IMR-90 (cell line): ENCODE results near the gene FOXQ1. TPM values are rescaled to one million over a fixed set of nuclear protein-coding genes. Genes with fewer than 3 reads are reported as not detected.

Experiments used
- ATAC-seq: fragments of 200-7000 bp; cut with Tn5 transposase; 2 replicates; pipeline ENCODE4 v1.9.1; 2020; ENCODE audit warnings: low read depth, mild to moderate bottlenecking, moderate library complexity
- BruUV-seq: library from RNA; stranded (reverse); fragments of 400-500 nt; replicated peaks from 2 replicates; lab custom pipeline; 2021; lab: Mats Ljungman, UMichigan
- CTCF ChIA-PET: fragments of 300-600 bp; formaldehyde crosslinking; extraction: SDS; loops from one replicate; lab custom pipeline; 2021; ENCODE audit warnings: antibody characterized with exemption; lab: Yijun Ruan, JAX
- POLR2A ChIA-PET: fragments of 300-600 bp; sonication (Branson Sonifier 250); formaldehyde crosslinking; loops from one replicate; lab custom pipeline; 2022; ENCODE audit warnings: antibody characterized with exemption; ENCODE audit not compliant: unreplicated experiment; lab: Charles Lee
- DNase-seq: peaks from one replicate; pipeline ENCODE4 v3.0.0; 2013
- H2AFZ ChIP-seq: replicated peaks from 2 replicates; pipeline ENCODE3; 2013; ENCODE audit warnings: low read length, mild to moderate bottlenecking; ENCODE audit not compliant: poor library complexity
- H2AK5ac ChIP-seq: 2 replicates; pipeline ENCODE4 v1.6.1; 2013; ENCODE audit warnings: low read depth, low read length, inconsistent platforms
- H2AK9ac ChIP-seq: replicated peaks from 2 replicates; pipeline ENCODE3; 2013; ENCODE audit warnings: mild to moderate bottlenecking, low read depth, low read length, moderate library complexity; ENCODE audit not compliant: poor library complexity
- H2BK120ac ChIP-seq: 2 replicates; pipeline ENCODE4 v1.6.1; 2013; ENCODE audit warnings: low read depth, low read length, inconsistent platforms
- H2BK15ac ChIP-seq: 3 replicates; pipeline ENCODE4 v1.6.1; 2013; ENCODE audit warnings: low read depth, low read length, inconsistent platforms
- H2BK20ac ChIP-seq: 2 replicates; pipeline ENCODE4 v1.6.1; 2013; ENCODE audit warnings: low read depth, mild to moderate bottlenecking, inconsistent platforms, low read length, moderate library complexity
- H2BK5ac ChIP-seq: 2 replicates; pipeline ENCODE4 v1.6.1; 2013; ENCODE audit warnings: mild to moderate bottlenecking, low read depth, low read length, inconsistent platforms; ENCODE audit not compliant: poor library complexity, severe bottlenecking
- H3K14ac ChIP-seq: replicated peaks from 2 replicates; pipeline ENCODE4 v1.6.1; 2013; ENCODE audit warnings: low read depth, low read length, inconsistent platforms
- H3K18ac ChIP-seq: 2 replicates; pipeline ENCODE4 v1.6.1; 2013; ENCODE audit warnings: low read depth, low read length, control low read depth
- H3K23ac ChIP-seq: 2 replicates; pipeline ENCODE4 v1.6.1; 2013; ENCODE audit warnings: low read depth, low read length, inconsistent platforms
- H3K27ac ChIP-seq: 2 replicates; pipeline ENCODE4 v1.5.1; 2013; ENCODE audit warnings: mild to moderate bottlenecking, control low read depth, low read length; ENCODE audit not compliant: insufficient read depth
- H3K27me3 ChIP-seq: 2 replicates; pipeline ENCODE4 v1.6.1; 2013; ENCODE audit warnings: low read length; ENCODE audit not compliant: control insufficient read depth, insufficient read depth
- H3K36me3 ChIP-seq: 2 replicates; pipeline ENCODE4 v1.6.1; 2013; ENCODE audit warnings: low read length, mixed read lengths; ENCODE audit not compliant: control insufficient read depth, insufficient read depth
- H3K4ac ChIP-seq: 2 replicates; pipeline ENCODE4 v1.6.1; 2013; ENCODE audit warnings: low read depth, low read length, inconsistent platforms
- H3K4me1 ChIP-seq: 2 replicates; pipeline ENCODE4 v1.6.1; 2013; ENCODE audit warnings: low read length, mixed read lengths; ENCODE audit not compliant: control insufficient read depth, insufficient read depth
- H3K4me2 ChIP-seq: 2 replicates; pipeline ENCODE4 v1.6.1; 2013; ENCODE audit warnings: low read depth, mild to moderate bottlenecking, control low read depth, low read length, moderate library complexity
- H3K4me3 ChIP-seq: 2 replicates; pipeline ENCODE4 v1.5.1; 2013; ENCODE audit warnings: low read depth, mild to moderate bottlenecking, control low read depth, low read length, moderate library complexity; ENCODE audit not compliant: insufficient read depth
- H3K56ac ChIP-seq: 2 replicates; pipeline ENCODE4 v1.6.1; 2013; ENCODE audit warnings: low read length, inconsistent platforms; ENCODE audit not compliant: insufficient read depth; ENCODE audit errors: extremely low read depth
- H3K79me1 ChIP-seq, 2 experiments: 2 replicates each; pipeline ENCODE4 v1.6.1; 2013; ENCODE audit warnings: low read length in 2 of 2, inconsistent platforms in 1 of 2, low read depth in 1 of 2
- H3K9ac ChIP-seq: 2 replicates; pipeline ENCODE4 v1.6.1; 2013; ENCODE audit warnings: low read depth, low read length, control low read depth
- H3K9me1 ChIP-seq: 2 replicates; pipeline ENCODE4 v1.6.1; 2013; ENCODE audit warnings: low read length, inconsistent platforms; ENCODE audit not compliant: insufficient read depth
- H3K9me3 ChIP-seq: 2 replicates; pipeline ENCODE4 v1.6.1; 2013; ENCODE audit warnings: low read length; ENCODE audit not compliant: control insufficient read depth, insufficient read depth
- H4K20me1 ChIP-seq: 2 replicates; pipeline ENCODE4 v1.6.1; 2013; ENCODE audit warnings: low read length, inconsistent platforms; ENCODE audit not compliant: insufficient read depth
- H4K5ac ChIP-seq: 2 replicates; pipeline ENCODE4 v1.6.1; 2013; ENCODE audit warnings: mild to moderate bottlenecking, low read depth, low read length, control low read depth
- H4K8ac ChIP-seq, 2 experiments: 2 replicates each; pipeline ENCODE4 v1.6.1; 2013; ENCODE audit warnings: low read depth in 2 of 2, low read length in 2 of 2, control low read depth in 1 of 2, inconsistent platforms in 1 of 2
- H4K91ac ChIP-seq: 2 replicates; pipeline ENCODE4 v1.6.1; 2013; ENCODE audit warnings: low read depth, low read length, inconsistent platforms; ENCODE audit not compliant: insufficient read depth
- CEBPB ChIP-seq: IDR thresholded peaks from 2 replicates; pipeline ENCODE4 v1.6.1; 2012; ENCODE audit warnings: low read depth, low read length, improper control_type of control experiment
- FOS ChIP-seq: fragments of 150-350 bp; IDR thresholded peaks from 2 replicates; pipeline ENCODE4 v1.6.1; 2016; ENCODE audit warnings: low read depth, low read length
- MXI1 ChIP-seq: IDR thresholded peaks from 2 replicates; pipeline ENCODE4 v1.6.1; 2012; ENCODE audit warnings: low read depth, mild to moderate bottlenecking, low read length, moderate library complexity, borderline replicate concordance
- WGBS, 2 experiments: methylation state at CpG; one replicate each; pipeline versions ENCODE4 v1.1.5 to v1.1.7; 2013; ENCODE audit warnings: missing lambda C conversion rate in 2 of 2; ENCODE audit not compliant: insufficient read length in 1 of 2; ENCODE audit errors: extremely low coverage in 2 of 2; 5-methylcytosine and 5-hydroxymethylcytosine counted together
- dilution Hi-C: fragments of 300-500 bp; cut with HindIII; formaldehyde crosslinking; loops from one replicate; pipeline ENCODE4 v1.14.3; 2018; ENCODE audit warnings: low sequenced_read_pairs; ENCODE audit not compliant: unreplicated experiment
- in situ Hi-C: fragments of 300-500 bp; cut with MboI; formaldehyde crosslinking; loops from 3 replicates; pipeline ENCODE4 v1.14.3; 2019; ENCODE audit warnings: low sequenced_read_pairs, inconsistent platforms, mixed read lengths
- intact Hi-C: fragments of 100-400 bp; cut with micrococcal nuclease; formaldehyde crosslinking; loops from 2 replicates; pipeline ENCODE4 v1.10.0; 2022
- polyA plus RNA-seq, 3 experiments: library from polyadenylated mRNA; depleted of rRNA; stranded (reverse); fragments of >200 nt; gene quantifications; 2 replicates each; pipeline ENCODE4 v1.2.3, GENCODE V29; 2012; ENCODE audit warnings: low replicate concordance in 1 of 3
- total RNA-seq: library from RNA; depleted of rRNA; stranded (reverse); fragments of >200 nt; gene quantifications from 2 replicates; pipeline ENCODE4 v1.2.3, GENCODE V29; 2012
- TF ChIP-seq, protein P1 (sequence below): conservative IDR thresholded peaks from 2 replicates; pipeline ENCODE4 v1.5.1; 2012; ENCODE audit warnings: mild to moderate bottlenecking, low read depth, low read length, improper control_type of control experiment

FOXQ1 gene
- total and polyA plus RNA-seq, 2 of the 4 experiments (the other 2 are of a cell fraction) = not detected

DNA sequence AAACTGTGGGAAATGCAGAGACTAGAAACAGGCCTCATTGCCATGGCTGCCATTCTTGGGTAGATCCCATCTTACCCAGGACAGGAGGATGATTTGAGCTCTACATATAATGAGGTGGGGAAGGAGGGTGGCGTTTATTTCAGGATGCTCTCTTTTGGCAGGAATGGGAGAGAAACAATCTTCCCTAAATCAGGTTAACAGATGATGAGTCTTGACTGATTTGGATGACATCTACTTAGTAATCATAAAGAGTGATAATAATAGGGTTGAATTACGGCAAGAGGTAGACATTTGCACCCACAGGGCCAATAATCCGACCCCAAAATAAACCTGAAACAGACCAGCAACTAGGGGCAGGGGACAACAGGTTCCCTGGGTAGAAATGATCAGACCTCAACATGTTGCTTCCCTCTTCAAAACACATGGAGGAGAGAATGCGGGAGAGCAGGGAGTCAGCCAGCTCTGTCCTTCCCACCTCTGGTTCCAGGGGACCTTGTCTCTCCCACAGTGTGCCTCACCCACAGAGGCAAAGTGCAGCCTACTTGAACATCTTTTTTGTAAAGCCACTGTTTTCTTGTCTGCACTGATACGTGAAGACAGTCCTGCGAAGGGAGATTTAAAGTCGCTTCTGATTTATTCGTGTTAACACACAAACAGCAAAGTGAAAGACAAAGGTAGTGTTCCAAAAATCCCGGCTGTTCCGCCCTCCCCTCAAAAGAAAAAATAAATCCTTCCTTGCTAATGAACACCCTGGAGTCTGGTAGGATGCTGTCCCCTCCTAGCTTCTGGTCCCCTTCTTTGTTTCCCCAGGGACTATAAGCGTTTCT lies 3.9 kb downstream of the FOXQ1 start:
- H2BK120ac ChIP-seq = no peak overlapping the region
- no peaks in the 10 kb centered on the region; the same call in 1 of the 2 replicates for H3K9me3 ChIP-seq
- H2AK5ac ChIP-seq = no peak overlapping the region
- H3K18ac ChIP-seq = no peak overlapping the region
- no peak overlapping the region for H3K56ac ChIP-seq
- WGBS, 2 experiments = 75% methylated on average over 1 of the region's 11 CpGs; no CpG with 5 or more reads in 1 of the 2 experiments
- no peaks in the 10 kb centered on the region for H3K4me1 ChIP-seq
- H3K27me3 ChIP-seq = peaks cover 49% of the 10 kb centered on the region
- DNase-seq (no peak), ATAC-seq (no peak)
- H2AFZ ChIP-seq = no peak overlapping the region
- no peak overlapping the region for H3K23ac ChIP-seq
- H2BK20ac ChIP-seq = no peak overlapping the region
- H2BK5ac ChIP-seq = no peak overlapping the region
- no peak overlapping the region for H3K9ac ChIP-seq
- in situ Hi-C loops (no loop called here), intact Hi-C loops (no loop called here), dilution Hi-C loops (no loop called here)
- H4K20me1 ChIP-seq = no peaks in the 10 kb centered on the region
- no peaks in the 10 kb centered on the region for H3K36me3 ChIP-seq
- H3K27ac ChIP-seq = no peak overlapping the region
- H3K4me3 ChIP-seq = no peak overlapping the region
- BruUV-seq = no TSS peak
- no peak overlapping the region for H4K8ac ChIP-seq
- TF ChIP-seq FOS (no peak), MXI1 (no peak), CEBPB (no peak)
- TF ChIP-seq, protein P1, sequence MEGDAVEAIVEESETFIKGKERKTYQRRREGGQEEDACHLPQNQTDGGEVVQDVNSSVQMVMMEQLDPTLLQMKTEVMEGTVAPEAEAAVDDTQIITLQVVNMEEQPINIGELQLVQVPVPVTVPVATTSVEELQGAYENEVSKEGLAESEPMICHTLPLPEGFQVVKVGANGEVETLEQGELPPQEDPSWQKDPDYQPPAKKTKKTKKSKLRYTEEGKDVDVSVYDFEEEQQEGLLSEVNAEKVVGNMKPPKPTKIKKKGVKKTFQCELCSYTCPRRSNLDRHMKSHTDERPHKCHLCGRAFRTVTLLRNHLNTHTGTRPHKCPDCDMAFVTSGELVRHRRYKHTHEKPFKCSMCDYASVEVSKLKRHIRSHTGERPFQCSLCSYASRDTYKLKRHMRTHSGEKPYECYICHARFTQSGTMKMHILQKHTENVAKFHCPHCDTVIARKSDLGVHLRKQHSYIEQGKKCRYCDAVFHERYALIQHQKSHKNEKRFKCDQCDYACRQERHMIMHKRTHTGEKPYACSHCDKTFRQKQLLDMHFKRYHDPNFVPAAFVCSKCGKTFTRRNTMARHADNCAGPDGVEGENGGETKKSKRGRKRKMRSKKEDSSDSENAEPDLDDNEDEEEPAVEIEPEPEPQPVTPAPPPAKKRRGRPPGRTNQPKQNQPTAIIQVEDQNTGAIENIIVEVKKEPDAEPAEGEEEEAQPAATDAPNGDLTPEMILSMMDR = no peak
- POLR2A ChIA-PET = no interaction called here
- no peak overlapping the region for H3K4ac ChIP-seq
- no peak overlapping the region for H3K14ac ChIP-seq
- H2AK9ac ChIP-seq = peak overlapping the region; percentile 0
- no peak overlapping the region for H4K5ac ChIP-seq
- peak overlapping the region; percentile 83 for H3K4me2 ChIP-seq
- H3K79me1 ChIP-seq = no peaks in the 10 kb centered on the region
- H2BK15ac ChIP-seq = no peak overlapping the region
- no peaks in the 10 kb centered on the region for H3K9me1 ChIP-seq
- CTCF ChIA-PET = interaction anchor here (0.7 to 1.2 kb wide), 2 partner anchors 62 to 65 kb away, joined by 3 to 4 read pairs; no protein-coding TSS in a partner anchor
- no peak overlapping the region for H4K91ac ChIP-seq
